Measurements from ENCODE around the gene FBL. TPM values are rescaled to one million over a fixed set of nuclear protein-coding genes. Genes with fewer than 3 reads are reported as not detected.

The FBL gene
- total RNA-seq, 1 experiment from 2014 or later = 554 TPM

DNA sequence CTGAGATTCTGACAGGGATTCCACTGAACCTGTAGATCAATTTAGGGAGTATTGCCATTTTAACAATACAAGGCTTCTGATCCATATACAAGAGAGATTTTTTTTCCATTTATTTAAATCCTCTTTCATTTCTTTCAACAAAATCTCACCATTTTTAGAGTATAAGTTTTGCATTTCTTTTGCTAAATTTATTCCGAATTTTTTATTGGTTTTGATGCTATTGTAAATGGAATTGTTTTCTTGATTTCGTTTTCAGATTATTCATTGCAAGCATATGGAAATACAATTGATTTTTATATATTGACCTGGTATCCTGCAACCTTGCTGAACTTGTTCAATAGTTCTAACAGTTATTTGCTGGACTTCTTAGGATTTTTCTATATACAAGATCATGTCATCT is 49.1 kb downstream of the FBL start:
- H4K20me1 ChIP-seq (ENCODE audit: insufficient read depth) = no peaks in the 10 kb centered on the region
- ChIA-PET RAD21 (ENCODE audit: low non-redundant PET in 1 of 2, low total read pairs in 2 of 2, uncharacterized antibody in 2 of 2, unreplicated experiment in 2 of 2) (no interaction called here), CTCF (no interaction called here), POLR2A (no interaction called here)
- H3K79me2 ChIP-seq (ENCODE audit: insufficient read depth, low read length) = no peaks in the 10 kb centered on the region
- no peaks in the 10 kb centered on the region for H3K36me3 ChIP-seq (ENCODE audit: control insufficient read depth in 1 of 2, insufficient read depth in 2 of 2, low read length in 2 of 2)
- no TSS peak for BruUV-seq (replicated peaks)
- H3K4me1 ChIP-seq (ENCODE audit: control insufficient read depth in 1 of 2, insufficient read depth in 2 of 2, low read length in 2 of 2) = peaks cover 0 to 6% of the 10 kb centered on the region in 2 experiments; a peak in 2 of 4 replicates
- H3K27ac ChIP-seq (ENCODE audit: low read depth, low read length) = no peak overlapping the region
- H3K9me3 ChIP-seq (ENCODE audit: control insufficient read depth in 1 of 2, insufficient read depth in 1 of 2, low read depth in 1 of 2, low read length in 2 of 2) = no peaks in the 10 kb centered on the region
- TF ChIP-seq, protein P1, sequence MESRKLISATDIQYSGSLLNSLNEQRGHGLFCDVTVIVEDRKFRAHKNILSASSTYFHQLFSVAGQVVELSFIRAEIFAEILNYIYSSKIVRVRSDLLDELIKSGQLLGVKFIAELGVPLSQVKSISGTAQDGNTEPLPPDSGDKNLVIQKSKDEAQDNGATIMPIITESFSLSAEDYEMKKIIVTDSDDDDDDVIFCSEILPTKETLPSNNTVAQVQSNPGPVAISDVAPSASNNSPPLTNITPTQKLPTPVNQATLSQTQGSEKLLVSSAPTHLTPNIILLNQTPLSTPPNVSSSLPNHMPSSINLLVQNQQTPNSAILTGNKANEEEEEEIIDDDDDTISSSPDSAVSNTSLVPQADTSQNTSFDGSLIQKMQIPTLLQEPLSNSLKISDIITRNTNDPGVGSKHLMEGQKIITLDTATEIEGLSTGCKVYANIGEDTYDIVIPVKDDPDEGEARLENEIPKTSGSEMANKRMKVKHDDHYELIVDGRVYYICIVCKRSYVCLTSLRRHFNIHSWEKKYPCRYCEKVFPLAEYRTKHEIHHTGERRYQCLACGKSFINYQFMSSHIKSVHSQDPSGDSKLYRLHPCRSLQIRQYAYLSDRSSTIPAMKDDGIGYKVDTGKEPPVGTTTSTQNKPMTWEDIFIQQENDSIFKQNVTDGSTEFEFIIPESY (IDR thresholded peaks at IDR 0.05; ENCODE audit: extremely low read depth, insufficient replicate concordance, low read length) = no peak
- TF ChIP-seq POLR2AphosphoS5 (IDR thresholded peaks at IDR 0.05; ENCODE audit: low read depth, low read length) = no peak
- TF ChIP-seq SIN3A (IDR thresholded peaks at IDR 0.05; ENCODE audit: low read depth) = no peak
- TF ChIP-seq SRF (IDR thresholded peaks at IDR 0.05; ENCODE audit: low read depth) = no peak
- TF ChIP-seq, protein P2, sequence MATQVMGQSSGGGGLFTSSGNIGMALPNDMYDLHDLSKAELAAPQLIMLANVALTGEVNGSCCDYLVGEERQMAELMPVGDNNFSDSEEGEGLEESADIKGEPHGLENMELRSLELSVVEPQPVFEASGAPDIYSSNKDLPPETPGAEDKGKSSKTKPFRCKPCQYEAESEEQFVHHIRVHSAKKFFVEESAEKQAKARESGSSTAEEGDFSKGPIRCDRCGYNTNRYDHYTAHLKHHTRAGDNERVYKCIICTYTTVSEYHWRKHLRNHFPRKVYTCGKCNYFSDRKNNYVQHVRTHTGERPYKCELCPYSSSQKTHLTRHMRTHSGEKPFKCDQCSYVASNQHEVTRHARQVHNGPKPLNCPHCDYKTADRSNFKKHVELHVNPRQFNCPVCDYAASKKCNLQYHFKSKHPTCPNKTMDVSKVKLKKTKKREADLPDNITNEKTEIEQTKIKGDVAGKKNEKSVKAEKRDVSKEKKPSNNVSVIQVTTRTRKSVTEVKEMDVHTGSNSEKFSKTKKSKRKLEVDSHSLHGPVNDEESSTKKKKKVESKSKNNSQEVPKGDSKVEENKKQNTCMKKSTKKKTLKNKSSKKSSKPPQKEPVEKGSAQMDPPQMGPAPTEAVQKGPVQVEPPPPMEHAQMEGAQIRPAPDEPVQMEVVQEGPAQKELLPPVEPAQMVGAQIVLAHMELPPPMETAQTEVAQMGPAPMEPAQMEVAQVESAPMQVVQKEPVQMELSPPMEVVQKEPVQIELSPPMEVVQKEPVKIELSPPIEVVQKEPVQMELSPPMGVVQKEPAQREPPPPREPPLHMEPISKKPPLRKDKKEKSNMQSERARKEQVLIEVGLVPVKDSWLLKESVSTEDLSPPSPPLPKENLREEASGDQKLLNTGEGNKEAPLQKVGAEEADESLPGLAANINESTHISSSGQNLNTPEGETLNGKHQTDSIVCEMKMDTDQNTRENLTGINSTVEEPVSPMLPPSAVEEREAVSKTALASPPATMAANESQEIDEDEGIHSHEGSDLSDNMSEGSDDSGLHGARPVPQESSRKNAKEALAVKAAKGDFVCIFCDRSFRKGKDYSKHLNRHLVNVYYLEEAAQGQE (IDR thresholded peaks at IDR 0.05; ENCODE audit: low read depth) = no peak
- TF ChIP-seq TCF7L2 (IDR thresholded peaks at IDR 0.05; ENCODE audit: borderline replicate concordance, extremely low read depth, insufficient read depth, insufficient read length) = no peak
- no peak for TF ChIP-seq ZFX (IDR thresholded peaks at IDR 0.05)
- no peak for TF ChIP-seq RAD21 (IDR thresholded peaks at IDR 0.05; ENCODE audit: low read depth)
- TF ChIP-seq FOSL1 (IDR thresholded peaks at IDR 0.05; ENCODE audit: low read depth) = no peak
- no peak for TF ChIP-seq ELF1 (IDR thresholded peaks at IDR 0.05; ENCODE audit: borderline replicate concordance, low read depth)
- no peak for TF ChIP-seq SP1 (IDR thresholded peaks at IDR 0.05; ENCODE audit: low read depth)
- TF ChIP-seq, protein P3, sequence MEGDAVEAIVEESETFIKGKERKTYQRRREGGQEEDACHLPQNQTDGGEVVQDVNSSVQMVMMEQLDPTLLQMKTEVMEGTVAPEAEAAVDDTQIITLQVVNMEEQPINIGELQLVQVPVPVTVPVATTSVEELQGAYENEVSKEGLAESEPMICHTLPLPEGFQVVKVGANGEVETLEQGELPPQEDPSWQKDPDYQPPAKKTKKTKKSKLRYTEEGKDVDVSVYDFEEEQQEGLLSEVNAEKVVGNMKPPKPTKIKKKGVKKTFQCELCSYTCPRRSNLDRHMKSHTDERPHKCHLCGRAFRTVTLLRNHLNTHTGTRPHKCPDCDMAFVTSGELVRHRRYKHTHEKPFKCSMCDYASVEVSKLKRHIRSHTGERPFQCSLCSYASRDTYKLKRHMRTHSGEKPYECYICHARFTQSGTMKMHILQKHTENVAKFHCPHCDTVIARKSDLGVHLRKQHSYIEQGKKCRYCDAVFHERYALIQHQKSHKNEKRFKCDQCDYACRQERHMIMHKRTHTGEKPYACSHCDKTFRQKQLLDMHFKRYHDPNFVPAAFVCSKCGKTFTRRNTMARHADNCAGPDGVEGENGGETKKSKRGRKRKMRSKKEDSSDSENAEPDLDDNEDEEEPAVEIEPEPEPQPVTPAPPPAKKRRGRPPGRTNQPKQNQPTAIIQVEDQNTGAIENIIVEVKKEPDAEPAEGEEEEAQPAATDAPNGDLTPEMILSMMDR (IDR thresholded peaks at IDR 0.05 in 2 of 3, conservative IDR thresholded peaks at IDR 0.05 in 1 of 3; ENCODE audit: borderline replicate concordance in 1 of 3, insufficient read depth in 1 of 3, low read depth in 2 of 3, low read length in 2 of 3) = no peak
- TF ChIP-seq JUND (IDR thresholded peaks at IDR 0.05) = no peak
- TF ChIP-seq, protein P4, sequence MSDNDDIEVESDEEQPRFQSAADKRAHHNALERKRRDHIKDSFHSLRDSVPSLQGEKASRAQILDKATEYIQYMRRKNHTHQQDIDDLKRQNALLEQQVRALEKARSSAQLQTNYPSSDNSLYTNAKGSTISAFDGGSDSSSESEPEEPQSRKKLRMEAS (IDR thresholded peaks at IDR 0.05) = no peak
- TF ChIP-seq EZH2phosphoT487 (IDR thresholded peaks at IDR 0.05; ENCODE audit: borderline replicate concordance) = no peak
- TF ChIP-seq POLR2A (IDR thresholded peaks at IDR 0.05; ENCODE audit: borderline replicate concordance, extremely low read depth, insufficient read depth, insufficient read length) = no peak
- no peak for TF ChIP-seq EZH2 (IDR thresholded peaks at IDR 0.05)
- DNase-seq (ENCODE audit: low read depth, low spot score) (no peak), ATAC-seq (no peak)
- no peak overlapping the region for H3K4me3 ChIP-seq (replicated peaks in 1 of 2; ENCODE audit: low read depth in 1 of 2, low read length in 2 of 2)
- no peak overlapping the region for H3K9ac ChIP-seq (ENCODE audit: low read length)
- intact Hi-C loops (cut with micrococcal nuclease) = no loop called here
- H2AFZ ChIP-seq (ENCODE audit: low read depth, low read length, poor library complexity, severe bottlenecking) = no peak overlapping the region
- peaks cover 22% of the 10 kb centered on the region for H3K27me3 ChIP-seq (ENCODE audit: insufficient read depth, low read length)
- no peak overlapping the region for H3K4me2 ChIP-seq (ENCODE audit: low read length)
- no peaks in the 10 kb centered on the region for H3K9me2 ChIP-seq (ENCODE audit: insufficient read depth)

Data from HCT116 (cell line).